SK-N-SH (cell line): Measurements from ENCODE around the gene C2orf72. TPM values are rescaled to one million over a fixed set of nuclear protein-coding genes. Genes with fewer than 3 reads are reported as not detected.

Experiments used
- CTCF ChIA-PET: fragments of 300-600, 350-600 bp; formaldehyde crosslinking; extraction: SDS; loops from one replicate; lab custom pipeline; 2021; lab: Yijun Ruan, JAX
- POLR2A ChIA-PET: fragments of 350-600 bp; sonication (Branson Sonifier 250); formaldehyde crosslinking; extraction: SDS; loops from one replicate; lab custom pipeline; 2020; ENCODE audit warnings: antibody characterized with exemption, inconsistent platforms; lab: Yijun Ruan, JAX
- DNase-seq: peaks from one replicate; pipeline ENCODE4 v3.0.0; 2012
- H2AFZ ChIP-seq: fragments of 200-600 bp; sonication (generic); 2 replicates; pipeline ENCODE4 v1.8.1; 2016; ENCODE audit warnings: antibody characterized with exemption, mild to moderate bottlenecking, low read depth
- H3F3A ChIP-seq: fragments of 200-600 bp; sonication (generic); replicated peaks from 2 replicates; pipeline ENCODE3; 2016; ENCODE audit warnings: antibody characterized with exemption, mild to moderate bottlenecking; ENCODE audit not compliant: insufficient read depth
- H3K27ac ChIP-seq, 2 experiments: fragments of 200-500 bp in 1 of 2; fragments of 200-600 bp in 1 of 2; sonication (Bioruptor generic) in 1 of 2; sonication (generic), shearing (Covaris generic) in 1 of 2; 2 replicates each; pipeline versions ENCODE4 v1.5.1 to v1.6.1; 2014 to 2016; ENCODE audit warnings: low read depth in 2 of 2, inconsistent platforms in 1 of 2, low read length in 1 of 2, mild to moderate bottlenecking in 1 of 2, mixed read lengths in 1 of 2
- H3K27me3 ChIP-seq: fragments of 200-600 bp; sonication (generic), shearing (Covaris generic); 2 replicates; pipeline ENCODE4 v1.6.1; 2016; ENCODE audit warnings: mixed run types; ENCODE audit not compliant: insufficient read depth
- H3K36me3 ChIP-seq, 2 experiments: fragments of 200-500 bp in 1 of 2; fragments of 200-600 bp in 1 of 2; sonication (Bioruptor generic) in 1 of 2; sonication (generic) in 1 of 2; replicated peaks in 1 of 2; 2 replicates each; pipeline versions ENCODE3 to v1.5.1; 2014 to 2016; ENCODE audit warnings: low read length in 1 of 2, mild to moderate bottlenecking in 1 of 2; ENCODE audit not compliant: insufficient read depth in 2 of 2, control insufficient read depth in 1 of 2
- H3K4me1 ChIP-seq, 2 experiments: fragments of 200-500 bp in 1 of 2; fragments of 200-600 bp in 1 of 2; sonication (Bioruptor generic) in 1 of 2; sonication (generic), shearing (Covaris generic) in 1 of 2; 2 replicates each; pipeline versions ENCODE4 v1.5.1 to v1.6.1; 2014 to 2016; ENCODE audit warnings: low read depth in 1 of 2, low read length in 1 of 2, mixed run types in 1 of 2; ENCODE audit not compliant: insufficient read depth in 2 of 2, control insufficient read depth in 1 of 2
- H3K4me2 ChIP-seq: fragments of 200-600 bp; sonication (generic), shearing (Covaris generic); 2 replicates; pipeline ENCODE4 v1.6.1; 2017; ENCODE audit warnings: mixed run types
- H3K4me3 ChIP-seq, 2 experiments: fragments of 200-500 bp in 1 of 2; fragments of 200-600 bp in 1 of 2; sonication (Bioruptor generic) in 1 of 2; sonication (generic), shearing (Covaris generic) in 1 of 2; 2 replicates each; pipeline versions ENCODE4 v1.5.1 to v1.8.1; 2014 to 2016; ENCODE audit warnings: low read depth in 2 of 2, inconsistent platforms in 1 of 2, low read length in 1 of 2, mild to moderate bottlenecking in 1 of 2, mixed read lengths in 1 of 2, moderate library complexity in 1 of 2
- H3K79me2 ChIP-seq: fragments of 200-600 bp; sonication (generic); 2 replicates; pipeline ENCODE4 v1.8.1; 2017; ENCODE audit warnings: mild to moderate bottlenecking; ENCODE audit not compliant: insufficient read depth
- H3K9ac ChIP-seq: fragments of 200-600 bp; sonication (generic); 2 replicates; pipeline ENCODE4 v1.6.1; 2017; ENCODE audit warnings: mixed run types
- H3K9me2 ChIP-seq: fragments of 200-600 bp; sonication (generic); 2 replicates; pipeline ENCODE4 v1.6.1; 2017; ENCODE audit warnings: mixed run types
- H3K9me3 ChIP-seq: fragments of 200-600 bp; sonication (generic); 2 replicates; pipeline ENCODE4 v1.6.1; 2017; ENCODE audit warnings: mixed run types, mild to moderate bottlenecking, moderate library complexity
- H4K20me1 ChIP-seq: fragments of 200-600 bp; sonication (generic); 2 replicates; pipeline ENCODE4 v1.6.1; 2017; ENCODE audit warnings: mild to moderate bottlenecking, mixed run types; ENCODE audit not compliant: insufficient read depth
- GABPA ChIP-seq: IDR thresholded peaks from 2 replicates; pipeline ENCODE4 v1.4.0; 2012; ENCODE audit warnings: low read depth, mild to moderate bottlenecking
- JUND ChIP-seq: IDR thresholded peaks from 2 replicates; pipeline ENCODE4 v1.4.0; 2012
- MXI1 ChIP-seq: IDR thresholded peaks from 2 replicates; pipeline ENCODE4 v1.6.1; 2012; ENCODE audit warnings: mild to moderate bottlenecking, low read depth, low read length, improper control_type of control experiment
- NFIC ChIP-seq: IDR thresholded peaks from 2 replicates; pipeline ENCODE4 v1.4.0; 2012; ENCODE audit warnings: borderline replicate concordance
- POLR2AphosphoS5 ChIP-seq: IDR thresholded peaks from 2 replicates; pipeline ENCODE4 v1.6.1; 2012; ENCODE audit warnings: low read depth, low read length
- RCOR1 ChIP-seq: fragments of 150-350 bp; IDR thresholded peaks from 2 replicates; pipeline ENCODE4 v1.6.1; 2017; ENCODE audit warnings: antibody characterized with exemption, low read length
- RFX5 ChIP-seq: IDR thresholded peaks from 2 replicates; pipeline ENCODE4 v1.6.1; 2012; ENCODE audit warnings: mild to moderate bottlenecking, improper control_type of control experiment, low read length
- SIN3A ChIP-seq: IDR thresholded peaks from 2 replicates; pipeline ENCODE4 v1.6.1; 2012; ENCODE audit warnings: low read depth, mild to moderate bottlenecking, low read length, moderate library complexity, borderline replicate concordance
- TAF1 ChIP-seq: IDR thresholded peaks from 2 replicates; pipeline ENCODE4 v1.6.1; 2012; ENCODE audit warnings: low read depth, mild to moderate bottlenecking, low read length, moderate library complexity, borderline replicate concordance
- WGBS: methylation state at CpG from one replicate; pipeline ENCODE4 v1.1.6; 2017; ENCODE audit warnings: low lambda C conversion rate; 5-methylcytosine and 5-hydroxymethylcytosine counted together
- polyA plus RNA-seq, 3 experiments: library from polyadenylated mRNA; depleted of rRNA; stranded (reverse); fragments of >200 nt; gene quantifications; 2 replicates each; pipeline ENCODE4 v1.2.3, GENCODE V29; 2012
- TF ChIP-seq, protein P1 (sequence below): fragments of 150-350 bp; IDR thresholded peaks from 2 replicates; pipeline ENCODE4 v1.6.1; 2016; ENCODE audit warnings: mild to moderate bottlenecking, low read depth, low read length
- TF ChIP-seq, protein P2 (sequence below): IDR thresholded peaks from 2 replicates; pipeline ENCODE4 v1.4.0; 2012; ENCODE audit warnings: low read depth, borderline replicate concordance
- TF ChIP-seq, protein P3 (sequence below): IDR thresholded peaks from 2 replicates; pipeline ENCODE4 v1.6.1; 2012; ENCODE audit warnings: mild to moderate bottlenecking, low read depth, low read length, moderate library complexity

Gene C2orf72
- polyA plus RNA-seq, 1 of the 3 experiments (the other 2 are of a cell fraction) = 0.35 TPM

DNA sequence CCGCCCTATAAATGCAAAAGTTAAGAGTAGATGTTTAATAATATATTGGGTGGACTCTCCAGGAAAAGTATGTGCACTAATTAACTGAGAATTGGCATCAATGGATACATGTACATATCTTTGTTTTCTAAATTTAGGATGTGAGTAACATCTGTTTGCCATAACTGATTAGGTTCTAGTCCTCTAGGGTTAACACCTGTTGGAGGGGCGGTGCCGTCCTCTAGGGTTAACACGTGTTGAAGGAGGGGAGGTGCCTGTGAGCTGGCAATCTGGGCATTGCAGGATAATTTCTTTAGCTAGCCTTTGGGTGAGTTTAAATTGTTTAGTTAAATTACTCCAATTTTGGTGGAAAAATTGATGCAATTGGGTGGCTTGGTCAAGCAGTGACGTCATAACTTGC is 56.6 kb downstream of the C2orf72 start:
- Histone ChIP-seq H3K9me3 (no peaks in the 10 kb centered on the region), H3K9ac (no peak overlapping the region), H3K4me2 (no peak overlapping the region), H3K27ac (no peak overlapping the region), H3K4me3 (no peak overlapping the region), H4K20me1 (no peaks in the 10 kb centered on the region), H2AFZ (no peak overlapping the region), H3K27me3 (no peaks in the 10 kb centered on the region), H3K9me2 (no peaks in the 10 kb centered on the region), H3F3A (no peaks in the 10 kb centered on the region), H3K4me1 (no peaks in the 10 kb centered on the region), H3K36me3 (peaks cover 54 to 56% of the 10 kb centered on the region in 2 experiments), H3K79me2 (peaks cover 12% of the 10 kb centered on the region; the same call in 1 of the 2 replicates)
- ChIA-PET CTCF (interaction anchor here (1.1 to 3.5 kb wide), 4 partner anchors 10 to 318 kb away, joined by 3 to 21 read pairs (median 9); no protein-coding TSS in a partner anchor), POLR2A (no interaction called here)
- no peak for DNase-seq
- WGBS = 95% methylated on average over 5 of the region's 5 CpGs
- TF ChIP-seq MXI1 (no peak), SIN3A (no peak), NFIC (no peak), GABPA (no peak), JUND (no peak), POLR2AphosphoS5 (no peak), TAF1 (no peak), RFX5 (no peak), RCOR1 (no peak)
- TF ChIP-seq, protein P1, sequence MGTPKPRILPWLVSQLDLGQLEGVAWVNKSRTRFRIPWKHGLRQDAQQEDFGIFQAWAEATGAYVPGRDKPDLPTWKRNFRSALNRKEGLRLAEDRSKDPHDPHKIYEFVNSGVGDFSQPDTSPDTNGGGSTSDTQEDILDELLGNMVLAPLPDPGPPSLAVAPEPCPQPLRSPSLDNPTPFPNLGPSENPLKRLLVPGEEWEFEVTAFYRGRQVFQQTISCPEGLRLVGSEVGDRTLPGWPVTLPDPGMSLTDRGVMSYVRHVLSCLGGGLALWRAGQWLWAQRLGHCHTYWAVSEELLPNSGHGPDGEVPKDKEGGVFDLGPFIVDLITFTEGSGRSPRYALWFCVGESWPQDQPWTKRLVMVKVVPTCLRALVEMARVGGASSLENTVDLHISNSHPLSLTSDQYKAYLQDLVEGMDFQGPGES = no peak
- TF ChIP-seq, protein P2, sequence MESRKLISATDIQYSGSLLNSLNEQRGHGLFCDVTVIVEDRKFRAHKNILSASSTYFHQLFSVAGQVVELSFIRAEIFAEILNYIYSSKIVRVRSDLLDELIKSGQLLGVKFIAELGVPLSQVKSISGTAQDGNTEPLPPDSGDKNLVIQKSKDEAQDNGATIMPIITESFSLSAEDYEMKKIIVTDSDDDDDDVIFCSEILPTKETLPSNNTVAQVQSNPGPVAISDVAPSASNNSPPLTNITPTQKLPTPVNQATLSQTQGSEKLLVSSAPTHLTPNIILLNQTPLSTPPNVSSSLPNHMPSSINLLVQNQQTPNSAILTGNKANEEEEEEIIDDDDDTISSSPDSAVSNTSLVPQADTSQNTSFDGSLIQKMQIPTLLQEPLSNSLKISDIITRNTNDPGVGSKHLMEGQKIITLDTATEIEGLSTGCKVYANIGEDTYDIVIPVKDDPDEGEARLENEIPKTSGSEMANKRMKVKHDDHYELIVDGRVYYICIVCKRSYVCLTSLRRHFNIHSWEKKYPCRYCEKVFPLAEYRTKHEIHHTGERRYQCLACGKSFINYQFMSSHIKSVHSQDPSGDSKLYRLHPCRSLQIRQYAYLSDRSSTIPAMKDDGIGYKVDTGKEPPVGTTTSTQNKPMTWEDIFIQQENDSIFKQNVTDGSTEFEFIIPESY = no peak
- TF ChIP-seq, protein P3, sequence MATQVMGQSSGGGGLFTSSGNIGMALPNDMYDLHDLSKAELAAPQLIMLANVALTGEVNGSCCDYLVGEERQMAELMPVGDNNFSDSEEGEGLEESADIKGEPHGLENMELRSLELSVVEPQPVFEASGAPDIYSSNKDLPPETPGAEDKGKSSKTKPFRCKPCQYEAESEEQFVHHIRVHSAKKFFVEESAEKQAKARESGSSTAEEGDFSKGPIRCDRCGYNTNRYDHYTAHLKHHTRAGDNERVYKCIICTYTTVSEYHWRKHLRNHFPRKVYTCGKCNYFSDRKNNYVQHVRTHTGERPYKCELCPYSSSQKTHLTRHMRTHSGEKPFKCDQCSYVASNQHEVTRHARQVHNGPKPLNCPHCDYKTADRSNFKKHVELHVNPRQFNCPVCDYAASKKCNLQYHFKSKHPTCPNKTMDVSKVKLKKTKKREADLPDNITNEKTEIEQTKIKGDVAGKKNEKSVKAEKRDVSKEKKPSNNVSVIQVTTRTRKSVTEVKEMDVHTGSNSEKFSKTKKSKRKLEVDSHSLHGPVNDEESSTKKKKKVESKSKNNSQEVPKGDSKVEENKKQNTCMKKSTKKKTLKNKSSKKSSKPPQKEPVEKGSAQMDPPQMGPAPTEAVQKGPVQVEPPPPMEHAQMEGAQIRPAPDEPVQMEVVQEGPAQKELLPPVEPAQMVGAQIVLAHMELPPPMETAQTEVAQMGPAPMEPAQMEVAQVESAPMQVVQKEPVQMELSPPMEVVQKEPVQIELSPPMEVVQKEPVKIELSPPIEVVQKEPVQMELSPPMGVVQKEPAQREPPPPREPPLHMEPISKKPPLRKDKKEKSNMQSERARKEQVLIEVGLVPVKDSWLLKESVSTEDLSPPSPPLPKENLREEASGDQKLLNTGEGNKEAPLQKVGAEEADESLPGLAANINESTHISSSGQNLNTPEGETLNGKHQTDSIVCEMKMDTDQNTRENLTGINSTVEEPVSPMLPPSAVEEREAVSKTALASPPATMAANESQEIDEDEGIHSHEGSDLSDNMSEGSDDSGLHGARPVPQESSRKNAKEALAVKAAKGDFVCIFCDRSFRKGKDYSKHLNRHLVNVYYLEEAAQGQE = no peak
